C4-2B (cell line): ENCODE measurements around the gene NAV2.
"Not testable (repeated sequence)": the region's sequence is repeated elsewhere in the genome, so short reads cannot be mapped to it uniquely, and the experiment has no call there.

Experiments used
- H3K27ac ChIP-seq: fragments of 450-650 bp; 2 replicates; pipeline ENCODE4 v1.5.1; 2017
- CTCF ChIP-seq: fragments of 450-650 bp; conservative IDR thresholded peaks from 2 replicates; pipeline ENCODE4 v1.5.1; 2017; ENCODE audit warnings: mild to moderate bottlenecking
- ZFX ChIP-seq: fragments of 450-650 bp; IDR thresholded peaks from 2 replicates; pipeline ENCODE4 v1.6.1; 2017

The NAV2 gene

DNA sequence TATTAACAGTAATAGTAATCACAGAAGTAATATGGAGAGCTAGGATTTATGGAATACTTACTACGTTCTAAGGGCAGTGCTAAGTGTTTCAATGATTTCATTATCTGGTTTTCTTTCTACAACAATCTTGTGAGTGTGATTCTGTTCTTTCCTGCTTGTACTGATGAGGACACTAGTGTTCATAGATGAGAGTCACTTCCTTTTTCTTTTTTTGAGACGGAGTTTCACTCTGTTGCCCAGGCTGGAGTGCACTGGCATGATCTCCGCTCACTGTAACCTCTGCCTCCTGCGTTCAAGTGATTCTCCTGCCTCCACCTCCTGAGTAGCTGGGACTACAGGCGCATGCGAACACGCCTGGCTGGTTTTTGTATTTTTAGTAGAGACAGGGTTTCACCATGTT lies 366.2 kb downstream of the NAV2 start:
- H3K27ac ChIP-seq = no peak overlapping the region
- TF ChIP-seq CTCF (no peak), ZFX (no peak)

GRCh38 chr11:20080032-20080685 lies 367.5 kb downstream of the NAV2 start:
- TF ChIP-seq ZFX (no peak), CTCF (no peak)
- no peak overlapping the region for H3K27ac ChIP-seq

- TF ChIP-seq ZFX (no peak), CTCF (no peak)
- no peak overlapping the region for H3K27ac ChIP-seq
Observed at GRCh38 chr11:20081336-20081735, 368.7 kb downstream of the NAV2 start.

- H3K27ac ChIP-seq = not testable (repeated sequence)
Observed at GRCh38 chr11:20083877-20084276, 371.2 kb downstream of the NAV2 start.

GRCh38 chr11:20084921-20085814 lies 372.5 kb downstream of the NAV2 start:
- TF ChIP-seq CTCF = no peak
- TF ChIP-seq ZFX = no peak

DNA sequence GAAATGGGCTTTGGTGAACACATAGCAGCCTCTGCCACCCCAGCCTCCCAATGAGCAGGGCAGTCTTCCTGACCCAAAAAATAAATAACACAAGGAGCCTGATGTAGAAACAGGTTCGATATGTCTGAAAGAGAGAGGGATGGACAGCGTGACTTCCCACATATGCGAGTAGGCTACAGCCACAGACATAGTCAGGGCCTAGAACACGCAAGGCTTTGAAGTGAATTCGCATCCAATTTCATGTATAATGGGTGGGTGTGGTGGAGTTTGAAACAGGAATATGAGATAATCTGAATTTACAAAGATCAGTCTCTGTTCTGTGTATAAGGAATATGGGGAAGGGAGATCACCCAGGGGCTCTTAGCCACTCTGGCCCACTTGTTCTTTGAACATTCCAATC lies 373.3 kb downstream of the NAV2 start:
- TF ChIP-seq ZFX = no peak
- no peak for TF ChIP-seq CTCF
- H3K27ac ChIP-seq = no peak overlapping the region

More at GRCh38 chr11:20084921-20085814, 372.5 kb downstream of the NAV2 start:
- no peak overlapping the region for H3K27ac ChIP-seq

DNA sequence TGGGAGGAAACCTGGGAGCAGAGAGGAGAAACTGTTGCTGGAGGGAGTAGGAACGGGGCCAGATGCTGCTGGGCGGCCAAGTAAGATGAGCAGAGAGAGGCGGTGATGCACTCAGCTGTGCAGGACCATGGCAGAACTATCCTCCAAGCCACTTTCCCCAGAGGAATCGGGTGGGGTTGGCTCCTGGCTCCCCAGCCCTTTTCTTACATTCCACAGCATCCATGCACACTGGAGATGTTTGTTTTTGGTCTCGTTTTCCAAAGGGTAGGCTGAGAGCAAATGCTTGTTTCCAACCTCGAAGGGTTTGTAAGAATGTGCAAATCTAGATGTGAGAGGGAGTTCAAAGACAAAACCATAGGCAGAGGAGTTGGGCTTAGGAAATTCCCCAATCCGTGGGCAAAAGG lies 374.5 kb downstream of the NAV2 start:
- no peak overlapping the region for H3K27ac ChIP-seq
- no peak for TF ChIP-seq ZFX
- TF ChIP-seq CTCF = no peak
